ENCODE data around the gene ATRN.

DNA sequence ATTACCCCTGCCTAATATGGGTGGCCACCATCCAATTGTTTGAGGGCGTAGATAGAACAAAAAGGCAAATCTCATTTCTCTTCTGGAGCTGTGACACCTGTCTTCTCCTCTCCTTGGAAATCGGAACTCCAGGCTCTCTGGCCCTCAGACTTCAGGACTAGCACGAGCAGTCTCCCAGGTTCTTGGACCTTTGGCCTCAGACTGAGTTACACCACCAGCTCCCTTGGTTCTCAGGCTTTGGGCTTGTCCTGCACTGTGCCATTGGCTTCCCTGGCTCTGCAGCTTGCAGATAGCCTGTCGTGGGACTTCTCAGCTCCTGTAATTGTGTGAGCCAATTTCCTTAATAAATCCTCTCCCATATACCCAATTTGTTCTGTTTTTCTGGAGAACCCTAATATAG is 34.3 kb downstream of the ATRN start:
- TF ChIP-seq EP300 (IDR thresholded peaks at IDR 0.05) (no peak), POLR2A (IDR thresholded peaks at IDR 0.05) (no peak)
- TF ChIP-seq, protein P1, sequence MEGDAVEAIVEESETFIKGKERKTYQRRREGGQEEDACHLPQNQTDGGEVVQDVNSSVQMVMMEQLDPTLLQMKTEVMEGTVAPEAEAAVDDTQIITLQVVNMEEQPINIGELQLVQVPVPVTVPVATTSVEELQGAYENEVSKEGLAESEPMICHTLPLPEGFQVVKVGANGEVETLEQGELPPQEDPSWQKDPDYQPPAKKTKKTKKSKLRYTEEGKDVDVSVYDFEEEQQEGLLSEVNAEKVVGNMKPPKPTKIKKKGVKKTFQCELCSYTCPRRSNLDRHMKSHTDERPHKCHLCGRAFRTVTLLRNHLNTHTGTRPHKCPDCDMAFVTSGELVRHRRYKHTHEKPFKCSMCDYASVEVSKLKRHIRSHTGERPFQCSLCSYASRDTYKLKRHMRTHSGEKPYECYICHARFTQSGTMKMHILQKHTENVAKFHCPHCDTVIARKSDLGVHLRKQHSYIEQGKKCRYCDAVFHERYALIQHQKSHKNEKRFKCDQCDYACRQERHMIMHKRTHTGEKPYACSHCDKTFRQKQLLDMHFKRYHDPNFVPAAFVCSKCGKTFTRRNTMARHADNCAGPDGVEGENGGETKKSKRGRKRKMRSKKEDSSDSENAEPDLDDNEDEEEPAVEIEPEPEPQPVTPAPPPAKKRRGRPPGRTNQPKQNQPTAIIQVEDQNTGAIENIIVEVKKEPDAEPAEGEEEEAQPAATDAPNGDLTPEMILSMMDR (IDR thresholded peaks at IDR 0.05) = no peak

All from tibial nerve (tissue), 4 donors.